Dedifferentiated amniotic fluid mesenchymal stem cell (primary cell): ENCODE measurements around the gene UPP2.

Experiments
- DNase-seq: peaks from one replicate; pipeline ENCODE4 v3.0.0-alpha.2; 2016; ENCODE audit errors: extremely low spot score

UPP2 gene

DNA sequence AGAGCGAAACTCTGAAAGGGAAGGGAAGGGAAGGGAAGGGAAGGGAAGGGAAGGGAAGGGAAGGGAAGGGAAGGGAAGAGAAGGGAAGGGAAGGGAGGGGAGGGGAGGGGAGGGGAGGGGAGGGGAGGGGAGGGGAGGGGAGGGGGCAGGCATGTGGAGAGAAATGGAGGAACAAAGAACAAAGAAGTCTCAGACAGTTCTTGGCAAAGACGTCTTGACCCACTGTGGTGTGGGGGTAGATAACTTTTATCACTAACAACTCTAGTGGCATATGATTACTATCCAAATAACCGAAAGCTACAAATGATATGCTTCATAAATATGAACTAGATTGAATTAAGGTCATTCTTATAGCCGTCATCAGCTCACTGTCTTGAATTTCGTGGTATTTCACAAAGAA lies 3.2 kb downstream of the UPP2 start:
- no peak for DNase-seq

DNA sequence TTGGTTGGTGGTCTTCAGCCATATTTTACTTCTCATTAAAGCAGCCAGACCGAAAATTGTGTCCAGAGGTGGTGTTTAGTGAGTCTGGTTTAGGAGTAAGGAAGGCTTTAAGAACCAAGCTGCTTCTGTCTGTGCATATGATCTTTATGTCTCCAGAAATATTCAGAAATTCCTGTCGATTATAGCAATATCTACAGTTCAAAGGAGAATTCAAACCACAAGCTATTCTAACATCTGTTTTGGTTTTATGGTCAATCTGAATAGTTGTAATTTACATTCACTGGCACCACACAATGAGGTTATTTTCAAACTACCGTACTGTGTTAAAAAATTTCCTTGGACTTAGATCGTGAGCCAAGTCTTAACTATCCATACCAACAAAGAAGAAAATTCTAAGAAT lies 11.3 kb downstream of the UPP2 start:
- DNase-seq, result no peak

DNA sequence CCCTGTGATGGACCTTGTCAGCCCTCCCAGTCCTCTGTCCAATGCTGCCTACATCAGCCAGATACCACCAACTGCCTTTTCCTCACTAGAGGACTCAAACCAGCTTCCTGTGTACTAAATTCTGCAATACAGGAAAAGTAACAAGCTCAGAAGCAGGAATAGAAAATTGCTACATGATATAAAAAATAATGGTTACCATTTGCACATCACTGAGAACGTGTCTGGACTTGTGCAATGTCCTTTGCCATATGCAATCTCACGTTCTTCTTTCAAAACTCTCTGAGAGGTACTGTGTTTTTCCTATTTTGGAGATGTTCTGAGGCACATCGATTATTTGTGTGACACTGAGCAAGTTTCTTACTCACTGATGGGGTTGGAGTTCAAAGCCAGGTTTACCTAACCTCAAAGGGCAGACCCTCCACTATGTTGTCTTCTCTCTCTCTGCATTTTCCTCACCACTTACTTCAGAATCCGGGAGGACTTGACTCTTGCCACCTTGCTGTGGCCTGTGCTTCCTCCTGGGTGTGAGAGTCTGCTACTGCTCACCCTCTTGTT lies 12.1 kb downstream of the UPP2 start:
- no peak for DNase-seq

DNA sequence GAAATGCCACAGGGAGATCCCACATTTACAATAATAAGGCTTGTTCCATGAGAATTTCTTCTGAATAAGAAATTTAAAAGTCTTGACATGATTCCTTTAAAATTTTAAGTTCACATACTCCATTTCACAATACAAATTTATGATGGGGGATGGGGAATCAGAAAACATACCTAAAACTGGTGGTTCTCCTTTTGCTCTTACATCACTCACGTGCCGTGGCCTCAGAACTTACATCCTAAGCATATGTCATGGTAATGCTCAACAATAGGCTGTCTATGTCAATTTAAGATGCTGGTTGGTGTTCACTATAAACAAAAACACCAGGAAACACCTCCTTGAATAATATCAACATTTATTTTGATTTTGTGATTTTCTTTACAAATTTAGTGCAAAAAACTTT lies 12.8 kb downstream of the UPP2 start:
- DNase-seq, result no peak

DNA sequence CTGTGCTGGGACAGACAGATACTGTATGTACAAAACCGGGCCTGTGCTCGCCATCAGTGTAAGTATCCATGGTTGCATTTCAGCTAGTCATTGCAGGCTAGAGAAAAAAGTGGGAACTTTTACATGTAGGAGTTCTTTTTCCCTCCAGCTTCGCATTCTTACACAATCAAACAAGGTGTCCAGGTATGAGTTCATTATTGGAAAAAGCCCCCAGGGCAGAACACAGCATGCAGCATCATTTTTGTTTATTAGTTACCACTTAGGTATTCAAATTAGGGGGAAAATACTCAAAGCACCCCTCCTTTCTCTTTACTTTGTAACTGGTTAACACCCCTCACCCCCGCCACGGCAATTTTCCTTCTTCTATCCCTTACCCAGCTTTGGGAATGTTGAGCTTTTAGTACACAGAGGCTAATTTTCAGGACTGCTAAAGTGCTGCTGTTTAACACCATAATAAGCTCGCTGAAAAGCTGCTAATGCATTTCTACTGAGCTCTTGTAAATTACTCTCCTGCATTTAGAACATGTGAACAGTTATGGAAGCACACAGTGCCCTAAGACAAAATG lies 13.6 kb downstream of the UPP2 start:
- no peak for DNase-seq

DNA sequence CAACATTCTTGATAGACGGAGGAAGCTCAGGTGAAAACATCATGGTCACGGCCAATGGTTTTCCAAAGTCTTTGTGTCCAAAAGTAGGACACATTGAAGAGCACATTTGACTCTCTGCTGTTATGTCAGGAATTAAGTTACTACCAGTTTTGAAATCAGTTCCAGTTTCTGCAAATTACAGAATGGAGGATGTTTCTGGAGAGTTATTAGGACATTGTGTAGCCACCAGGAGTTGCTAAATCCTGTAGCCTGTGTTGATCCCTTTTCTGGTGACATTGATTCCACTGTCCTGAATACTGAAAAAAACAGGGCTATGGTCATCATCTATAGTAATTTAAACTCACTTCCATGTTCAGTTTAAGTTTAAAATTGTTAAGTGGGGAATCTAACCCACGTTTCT lies 15.3 kb downstream of the UPP2 start:
- DNase-seq, result no peak

DNA sequence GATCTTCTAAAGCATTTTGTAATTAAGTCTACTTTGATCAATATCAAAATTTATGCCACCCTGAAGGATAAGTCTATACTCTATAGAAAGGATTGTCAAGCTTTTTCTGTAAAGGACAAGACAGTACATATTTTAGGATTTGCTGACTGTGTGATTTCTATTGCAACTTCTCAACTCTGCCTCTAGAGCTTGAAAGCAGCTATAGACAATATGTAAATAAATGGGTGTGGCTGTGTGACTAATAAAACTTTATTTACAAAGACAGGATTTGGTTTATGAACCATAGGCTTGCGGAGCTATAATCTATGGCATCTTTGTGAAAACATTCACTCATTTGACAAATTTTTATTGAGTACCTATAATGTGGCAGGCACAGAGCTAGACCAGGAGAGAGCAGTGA lies 18.4 kb downstream of the UPP2 start:
- DNase-seq, result no peak

DNA sequence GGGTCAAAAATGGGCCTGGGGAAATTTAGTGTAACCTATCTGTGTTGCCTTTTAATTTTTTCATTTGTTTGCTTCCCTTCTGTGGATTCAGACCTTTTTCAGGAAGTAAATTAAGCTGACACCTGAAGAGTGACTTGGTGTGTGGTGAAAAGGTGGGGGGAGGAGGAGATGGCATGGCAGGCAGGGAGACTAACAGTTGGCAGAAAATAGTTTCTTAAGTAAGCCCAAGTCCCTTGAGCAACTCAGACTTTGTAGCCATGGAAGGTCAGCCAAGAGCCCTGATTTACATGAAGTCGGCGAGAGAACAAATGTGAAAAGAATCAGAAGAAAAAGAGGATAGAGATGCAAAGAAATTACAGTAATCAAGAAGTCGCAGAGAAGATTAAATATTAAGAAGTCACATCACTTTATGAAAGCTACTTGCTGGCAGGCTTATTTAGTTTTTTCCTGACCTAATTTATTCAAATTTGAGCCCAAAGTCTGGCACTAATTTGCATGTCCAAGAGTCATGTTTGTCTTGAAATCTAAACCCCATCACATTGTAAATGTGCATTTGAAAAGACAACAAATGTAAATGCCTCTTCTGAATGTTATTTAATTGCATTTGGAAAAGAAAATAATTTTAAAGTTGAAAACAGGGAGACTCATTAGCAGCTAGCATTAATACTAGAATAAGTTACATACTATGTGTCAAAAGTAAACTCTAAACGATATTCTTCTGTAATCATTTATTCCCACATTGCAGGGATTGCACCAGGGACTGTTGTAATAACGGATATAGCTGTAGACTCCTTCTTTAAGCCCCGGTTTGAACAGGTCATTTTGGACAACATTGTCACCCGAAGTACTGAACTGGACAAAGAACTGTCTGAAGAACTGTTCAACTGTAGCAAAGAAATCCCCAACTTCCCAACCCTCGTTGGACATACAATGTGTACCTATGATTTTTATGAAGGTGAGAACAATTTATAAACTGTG lies 19.3 kb downstream of the UPP2 start:
- DNase-seq, result no peak

DNA sequence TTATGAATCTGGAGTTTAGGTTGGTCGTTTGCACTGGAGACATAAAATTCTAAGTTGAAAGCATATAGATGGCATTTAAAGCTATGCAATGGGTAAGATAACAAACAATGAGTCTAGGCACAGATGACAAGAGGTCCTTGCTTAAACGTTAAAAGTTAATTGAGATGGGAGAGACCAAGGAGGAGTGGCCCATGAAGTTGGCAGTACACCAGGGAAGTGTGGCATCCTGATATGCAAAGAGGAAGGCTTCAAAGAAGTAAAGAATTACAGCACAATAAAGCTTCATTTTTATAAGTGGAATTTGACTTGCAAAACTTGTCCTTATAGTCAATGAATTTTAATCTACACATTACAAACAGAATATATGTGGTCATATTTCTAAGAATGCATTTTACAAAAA lies 23.2 kb downstream of the UPP2 start:
- no peak for DNase-seq

DNA sequence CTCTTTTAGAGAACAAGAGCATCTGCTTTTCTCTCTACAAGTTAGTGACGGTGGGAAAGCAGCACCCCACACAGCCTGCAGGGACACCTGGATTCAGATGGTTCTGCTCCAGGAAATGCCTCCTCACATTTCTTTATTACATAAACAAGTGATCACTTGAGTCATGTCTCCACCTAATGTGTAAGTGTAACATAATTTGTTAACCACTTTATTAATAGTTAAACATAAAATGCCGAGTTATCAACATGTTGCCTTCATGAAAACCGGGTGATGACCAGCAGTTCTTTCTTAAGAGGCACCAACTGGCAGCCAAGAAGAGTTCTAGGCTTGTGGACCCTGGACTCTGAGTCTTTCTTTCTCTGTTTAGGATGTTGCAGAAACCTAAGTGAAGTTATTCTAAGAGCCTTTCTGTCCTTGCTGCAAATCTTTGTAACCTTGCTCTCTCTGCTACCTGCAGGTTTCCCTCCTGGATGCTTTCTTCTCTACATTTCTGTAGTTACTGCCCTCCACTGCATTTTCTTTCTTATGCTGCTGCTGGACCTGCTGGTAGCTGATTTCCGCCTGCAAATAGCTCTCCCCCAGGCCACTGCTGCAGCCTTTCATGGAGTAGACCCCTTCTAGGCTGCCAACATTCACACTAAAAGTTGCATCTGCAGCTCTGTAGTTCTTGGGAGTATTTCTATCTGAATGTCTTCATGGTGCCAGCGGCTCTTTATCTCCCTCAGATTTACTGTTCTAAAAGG lies 24.3 kb downstream of the UPP2 start:
- DNase-seq, result no peak

DNA sequence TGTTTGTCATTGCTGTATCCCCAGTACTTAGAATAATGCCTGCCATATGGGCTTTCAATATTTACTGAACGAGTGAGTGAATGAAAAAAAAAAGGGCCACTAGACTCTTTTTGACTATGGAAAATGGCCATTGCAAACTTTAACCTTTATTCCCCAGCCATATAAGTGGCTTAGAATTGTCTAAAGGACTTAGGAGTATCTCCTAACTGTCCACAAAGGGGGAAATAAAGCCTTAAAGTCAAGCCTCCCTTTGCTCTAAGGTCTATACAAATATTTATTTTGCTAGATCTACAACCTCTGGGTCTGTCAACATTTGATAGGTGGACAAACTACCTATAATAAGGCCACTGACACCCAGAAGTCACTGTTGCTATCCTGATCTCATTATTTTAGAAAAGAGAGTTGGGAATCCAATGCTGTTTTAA lies 25.7 kb downstream of the UPP2 start:
- no peak for DNase-seq

DNA sequence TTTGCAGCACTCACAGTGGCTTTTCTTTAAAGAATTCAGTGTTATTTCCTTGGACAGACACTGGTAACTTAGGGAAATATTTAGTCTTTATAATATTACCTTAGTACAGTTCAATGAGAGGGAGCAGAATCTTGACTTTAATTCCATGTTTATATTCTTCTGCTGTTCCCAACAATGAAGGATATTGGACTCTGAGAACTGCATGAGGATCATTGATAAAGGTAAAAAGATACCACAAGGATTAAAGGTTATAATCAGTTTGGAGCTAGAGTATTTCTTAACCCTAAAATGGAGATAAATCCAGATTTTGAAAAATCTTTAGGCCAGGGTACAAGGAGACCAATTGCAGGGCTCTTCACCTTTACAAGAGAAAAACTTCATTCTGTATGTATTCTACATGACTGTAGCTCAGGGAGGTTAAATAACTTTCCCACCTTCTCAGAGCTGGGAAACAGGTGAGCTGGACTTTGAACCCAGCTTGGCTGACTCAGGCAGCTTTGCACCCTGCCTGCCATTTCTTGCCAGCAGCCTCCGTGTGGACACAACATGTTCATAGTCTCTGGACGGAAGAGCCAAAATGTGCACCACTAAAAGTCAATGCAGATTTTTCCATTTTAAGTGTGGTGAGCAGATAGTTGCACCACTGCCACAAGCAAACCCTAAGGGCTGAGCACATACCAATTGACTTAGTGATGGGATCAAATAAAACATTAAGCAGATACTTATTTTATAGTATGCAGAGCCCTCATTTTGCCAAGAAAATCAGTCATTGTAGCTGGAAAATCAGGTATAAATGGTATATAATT lies 26.7 kb downstream of the UPP2 start:
- no peak for DNase-seq

DNA sequence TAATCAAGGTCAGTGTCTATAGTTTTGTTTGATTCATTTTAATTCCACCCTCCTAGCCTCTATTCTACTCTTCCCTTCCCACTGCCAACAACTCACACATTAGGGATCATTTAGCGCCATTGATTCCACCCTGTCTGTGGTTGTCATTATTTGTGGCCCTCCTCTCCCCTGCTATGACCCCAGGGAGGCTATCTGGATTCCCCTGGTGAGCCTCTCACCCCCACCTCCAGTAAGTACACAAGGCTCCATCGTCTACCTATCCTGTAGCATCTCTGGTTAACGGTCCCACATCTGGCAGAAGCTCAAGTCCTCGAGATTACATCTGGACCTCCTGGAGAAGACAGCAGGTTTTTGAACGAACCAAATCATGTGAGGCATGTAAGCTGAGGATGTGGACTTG lies 27.4 kb downstream of the UPP2 start:
- DNase-seq, result no peak

DNA sequence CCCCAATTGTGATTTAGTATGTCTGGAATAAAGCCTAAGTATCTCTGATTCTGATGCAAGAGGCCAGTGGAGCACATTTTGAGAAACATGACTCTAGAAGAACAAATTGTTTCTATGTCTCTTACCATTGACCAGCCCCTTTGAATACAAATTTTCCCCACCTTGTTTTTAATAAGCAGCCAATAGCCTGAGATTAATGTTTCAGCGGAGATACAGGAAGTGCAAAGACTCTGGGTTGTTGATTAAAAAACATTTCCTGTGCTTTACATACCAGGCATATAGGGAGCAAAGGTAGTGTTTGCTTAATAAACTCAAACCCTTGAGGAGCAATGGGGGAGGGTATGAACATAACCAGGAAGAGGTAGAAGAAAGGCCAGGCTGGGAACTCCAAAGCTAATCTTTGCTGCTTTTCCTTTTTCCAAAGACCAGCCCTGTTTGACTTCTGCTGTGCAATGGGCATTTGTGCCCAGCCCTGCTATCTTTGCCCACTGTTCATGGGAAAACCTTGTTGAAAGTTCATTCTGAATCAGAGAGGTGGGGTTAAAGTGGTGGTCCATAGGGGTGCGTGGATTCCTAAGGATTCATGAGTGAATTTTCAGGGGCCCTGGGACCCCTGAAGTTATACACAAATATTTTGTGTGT lies 29.3 kb downstream of the UPP2 start:
- no peak for DNase-seq

DNA sequence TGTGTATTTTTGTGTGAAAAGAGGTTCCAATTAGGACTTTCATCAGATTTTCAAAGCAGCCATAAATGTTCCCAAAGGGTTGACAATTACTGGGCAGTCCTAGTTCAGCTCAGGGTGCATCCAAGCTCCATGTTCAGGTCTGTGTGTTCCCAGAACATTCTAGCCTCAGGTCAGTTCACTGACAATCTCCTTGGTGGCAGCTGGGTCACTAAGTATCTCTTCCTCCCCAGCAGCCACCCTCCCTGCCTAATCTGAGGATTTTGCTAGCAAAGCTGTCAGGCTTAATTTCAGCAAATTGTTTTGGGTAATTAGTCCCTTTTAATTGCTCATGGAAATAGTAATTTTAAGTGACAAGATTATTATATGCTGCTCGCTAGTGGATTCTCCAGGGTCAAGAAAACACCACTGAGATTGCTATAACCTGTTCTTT lies 29.8 kb downstream of the UPP2 start:
- no peak for DNase-seq

DNA sequence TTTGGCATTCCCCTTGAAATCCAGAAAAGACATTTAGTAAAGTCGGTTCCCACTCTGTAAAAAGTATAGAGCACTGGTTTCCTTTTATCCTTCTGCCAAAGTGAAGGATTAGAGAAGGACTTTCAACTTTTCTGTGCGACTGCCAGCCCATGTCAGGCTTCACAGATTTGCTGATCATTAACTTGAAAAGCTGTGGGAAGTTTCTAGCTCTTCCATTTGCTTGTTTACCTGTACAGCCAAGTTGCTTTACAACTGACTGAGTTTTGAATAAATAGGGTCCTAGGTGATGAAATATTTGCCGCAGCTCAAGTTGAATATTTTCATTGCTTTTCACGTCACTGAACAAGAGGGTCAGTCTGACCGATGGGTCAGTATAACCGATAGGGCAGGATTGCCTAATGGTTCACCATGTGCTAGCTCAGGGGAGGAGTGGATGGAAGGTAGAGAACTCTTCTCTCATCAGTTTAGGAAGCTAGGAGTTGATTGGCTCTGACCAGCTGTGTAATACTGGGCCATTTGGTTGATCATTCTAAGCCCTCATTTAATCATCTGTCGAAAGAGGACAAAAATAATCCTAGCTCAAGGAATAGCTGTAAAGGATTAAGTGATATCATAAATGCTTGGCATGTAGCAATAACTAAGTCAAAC lies 30.4 kb downstream of the UPP2 start:
- DNase-seq, result no peak

DNA sequence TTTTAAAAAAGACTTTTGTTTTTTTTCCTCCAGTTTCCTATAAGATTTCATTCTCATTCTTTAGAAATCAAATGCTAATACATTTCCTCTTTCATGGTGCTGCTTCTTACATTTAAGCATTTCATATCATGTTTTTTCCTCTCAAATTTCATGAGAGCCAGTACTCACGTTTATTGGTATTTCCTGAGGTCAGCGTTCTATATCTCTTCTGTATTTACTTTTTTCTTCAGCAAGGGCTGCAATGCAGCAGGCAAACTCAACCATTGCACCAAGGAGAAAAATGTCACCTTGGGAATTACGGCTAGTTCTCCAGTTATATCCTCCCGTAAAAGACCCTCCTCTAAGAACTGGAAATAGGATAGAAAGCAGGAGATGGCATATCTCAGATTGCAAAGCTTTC lies 32.4 kb downstream of the UPP2 start:
- no peak for DNase-seq

DNA sequence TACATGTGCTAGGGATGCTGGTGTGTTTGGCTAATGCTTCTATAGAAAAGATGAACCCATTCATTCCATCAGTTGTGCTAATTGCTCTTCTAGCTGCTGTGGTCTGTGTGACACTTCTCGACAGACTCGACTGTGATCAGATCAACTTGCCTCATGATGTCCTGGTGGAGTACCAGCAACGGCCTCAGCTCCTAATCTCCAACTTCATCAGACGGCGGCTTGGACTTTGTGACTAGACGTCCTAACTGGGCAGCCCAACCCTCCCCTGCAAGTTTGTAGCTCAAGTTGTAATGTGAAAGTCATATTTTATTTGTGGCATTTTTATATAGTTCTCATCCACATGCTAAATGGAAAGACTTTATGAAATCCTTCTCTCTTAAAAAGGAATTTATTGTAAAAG lies 33.0 kb downstream of the UPP2 start:
- DNase-seq, result no peak

DNA sequence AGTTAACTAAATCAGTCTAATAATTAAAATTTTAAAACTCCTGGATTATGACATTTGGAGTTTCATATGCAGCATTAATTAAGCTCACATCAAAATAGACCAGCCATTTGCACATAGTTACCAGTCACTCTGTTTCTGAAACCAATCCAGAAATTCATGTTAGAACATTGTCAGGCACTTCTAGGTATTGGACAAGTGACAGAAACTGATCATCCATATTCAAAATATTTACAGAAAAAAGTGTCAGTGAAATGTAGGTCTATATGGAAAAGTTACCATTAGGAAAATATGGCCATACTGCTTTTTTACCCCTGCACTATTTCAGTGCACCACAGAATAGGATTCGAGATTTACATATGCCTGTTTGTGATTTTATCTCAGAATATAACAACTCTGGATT lies 33.4 kb downstream of the UPP2 start:
- no peak for DNase-seq

DNA sequence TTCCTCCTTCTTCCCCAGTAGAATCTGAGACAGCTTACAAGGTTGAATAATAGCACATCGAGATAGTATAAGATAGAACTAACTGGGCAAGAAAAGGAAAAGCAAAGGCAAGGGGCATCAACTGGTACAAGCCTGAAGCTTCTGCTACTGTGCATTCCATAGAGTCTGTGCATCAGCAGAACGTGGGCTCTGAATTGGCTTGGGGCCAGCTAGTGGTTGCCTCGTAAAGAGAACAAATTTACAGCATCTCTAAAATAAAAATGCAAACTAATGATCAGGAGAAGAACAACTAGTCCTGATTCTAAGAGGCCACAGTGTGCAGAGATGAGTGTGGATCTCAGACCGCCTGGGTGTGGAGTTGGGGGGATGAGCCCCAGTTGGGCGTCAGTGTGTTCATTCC lies 36.6 kb downstream of the UPP2 start:
- DNase-seq, result no peak

DNA sequence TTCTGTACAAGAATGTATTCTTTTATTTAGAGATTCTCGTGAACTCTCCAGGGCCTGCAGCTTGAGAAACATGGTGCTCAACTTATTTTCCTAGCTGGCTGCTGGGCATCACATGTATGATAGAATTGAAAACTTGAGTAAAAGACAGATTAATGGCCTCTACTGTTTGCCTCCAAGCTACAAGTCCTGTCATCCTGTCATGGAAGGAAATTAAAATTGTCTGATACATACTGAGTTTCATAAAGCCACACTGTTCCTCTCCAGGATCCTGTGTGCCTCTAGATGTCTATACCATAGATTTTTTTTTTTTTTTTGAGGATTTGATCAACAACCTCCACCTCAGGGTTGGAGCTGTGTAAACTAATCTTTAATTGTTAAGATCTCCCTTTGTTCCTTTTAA lies 38.5 kb downstream of the UPP2 start:
- no peak for DNase-seq
